NCI-H2196 treated with DMSO at 0.1 percent for 48 hours (cell line): ENCODE data around the gene TBXAS1.

Experiments used
- DNase-seq: peaks from one replicate; lab custom pipeline; 2025; ENCODE audit not compliant: unreplicated experiment; lab: John Stamatoyannopoulos, UW

TBXAS1 gene

DNA sequence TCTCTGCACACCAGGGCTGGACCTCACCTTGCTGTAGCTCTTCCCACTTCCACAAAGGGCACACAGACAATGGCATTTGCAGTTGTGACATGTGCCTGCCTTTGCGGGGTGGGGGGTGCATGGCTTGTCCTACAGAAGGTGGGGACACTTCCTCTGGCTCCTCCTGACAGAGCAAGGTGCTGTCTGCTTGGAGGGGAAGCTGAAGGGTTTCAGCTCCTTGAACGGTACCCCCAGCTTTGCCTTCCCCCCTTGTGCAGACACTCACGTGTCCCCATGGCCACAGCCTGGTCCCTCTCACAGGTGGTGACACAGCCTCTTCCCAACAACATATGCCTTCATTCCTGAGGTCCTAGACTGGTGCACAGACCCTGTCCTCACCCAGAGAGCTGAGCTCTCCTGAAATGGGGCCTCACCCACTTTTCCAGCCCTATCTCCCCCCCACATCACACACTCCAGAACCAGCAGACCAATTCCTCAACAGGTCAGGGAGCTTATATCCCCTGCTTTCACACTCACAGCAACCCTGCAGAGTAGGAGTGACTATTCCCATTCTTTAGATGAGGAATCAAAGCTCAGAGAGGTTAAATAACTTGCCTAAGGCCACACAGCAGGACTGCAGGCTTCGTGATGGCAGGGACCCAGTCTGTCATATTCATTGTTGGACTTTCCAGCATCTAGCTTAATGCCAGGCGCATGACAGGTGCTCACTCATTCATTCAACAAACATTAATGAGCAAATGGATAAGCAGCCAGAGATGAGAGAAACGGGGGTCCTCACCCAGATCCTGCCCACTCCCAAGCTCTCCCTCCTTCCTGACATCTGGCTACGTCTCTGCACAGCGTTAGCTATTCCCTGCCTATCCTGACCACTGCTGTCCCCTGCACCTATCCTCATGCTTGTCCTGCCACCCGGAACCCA, 189.3 kb downstream of the TBXAS1 start:
- no peak for DNase-seq

DNA sequence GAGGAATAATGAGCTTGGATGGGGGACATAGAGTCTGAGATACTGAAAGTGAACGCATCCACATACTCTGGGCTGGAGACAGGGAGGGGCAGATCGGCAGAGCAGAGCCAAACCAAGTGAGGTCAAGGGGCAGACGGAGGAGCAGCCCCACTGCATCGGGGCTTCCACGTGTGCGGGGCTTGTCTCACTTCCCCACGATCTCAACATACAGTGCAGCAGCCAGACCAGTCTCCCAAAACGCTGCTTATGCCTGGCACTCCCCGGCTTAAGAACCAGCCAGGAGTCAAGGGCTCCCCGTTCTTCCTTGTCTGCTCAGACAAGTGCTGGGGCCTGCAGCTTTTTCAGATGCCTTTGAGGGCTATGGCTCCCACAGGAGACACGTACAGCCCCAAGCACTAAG, 190.1 kb downstream of the TBXAS1 start:
- no peak for DNase-seq

DNA sequence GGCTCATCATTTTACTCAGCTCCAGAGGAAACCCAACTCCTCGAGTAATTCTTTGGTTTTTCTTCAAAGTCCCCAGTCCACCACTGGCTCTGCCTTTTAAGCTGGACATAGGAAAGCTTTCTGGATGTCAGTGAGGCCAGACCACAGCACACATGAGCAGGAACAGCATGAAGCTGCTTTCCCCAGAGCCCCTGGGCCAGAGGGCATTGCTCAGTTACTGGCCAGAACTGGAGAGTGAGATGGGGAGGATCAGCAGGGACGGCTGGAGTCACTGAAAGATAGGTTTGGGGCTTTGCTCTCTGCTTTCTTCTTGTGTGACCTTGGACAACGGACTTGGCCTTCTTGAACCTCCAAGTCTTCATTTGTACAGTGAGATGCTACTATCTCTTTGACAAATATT, 190.5 kb downstream of the TBXAS1 start:
- DNase-seq = no peak

DNA sequence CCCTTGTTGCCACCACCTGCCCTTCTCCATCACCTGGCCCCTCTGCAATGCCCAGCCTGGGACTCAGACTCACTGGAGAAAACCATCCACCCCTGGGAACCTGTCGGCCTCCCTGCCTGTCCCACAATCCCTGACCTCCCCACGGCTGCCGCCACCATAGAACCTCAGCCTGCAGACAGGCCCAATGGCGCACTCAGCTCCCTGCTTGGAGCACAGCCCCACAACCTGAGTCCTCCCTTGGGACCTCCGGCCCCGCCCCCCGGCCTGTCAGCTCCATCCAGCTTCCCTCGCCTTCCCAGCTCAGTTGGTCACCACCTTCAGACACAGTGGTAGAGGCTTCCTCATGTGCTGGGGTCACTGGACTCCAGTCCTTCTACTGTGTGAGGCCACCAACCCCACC, 192.5 kb downstream of the TBXAS1 start:
- DNase-seq = no peak

GRCh38 chr7:140022582-140023211, 193.6 kb downstream of the TBXAS1 start:
- peak; percentile 26 for DNase-seq

- no peak for DNase-seq
Observed at GRCh38 chr7:140023728-140024127, 194.7 kb downstream of the TBXAS1 start.

DNA sequence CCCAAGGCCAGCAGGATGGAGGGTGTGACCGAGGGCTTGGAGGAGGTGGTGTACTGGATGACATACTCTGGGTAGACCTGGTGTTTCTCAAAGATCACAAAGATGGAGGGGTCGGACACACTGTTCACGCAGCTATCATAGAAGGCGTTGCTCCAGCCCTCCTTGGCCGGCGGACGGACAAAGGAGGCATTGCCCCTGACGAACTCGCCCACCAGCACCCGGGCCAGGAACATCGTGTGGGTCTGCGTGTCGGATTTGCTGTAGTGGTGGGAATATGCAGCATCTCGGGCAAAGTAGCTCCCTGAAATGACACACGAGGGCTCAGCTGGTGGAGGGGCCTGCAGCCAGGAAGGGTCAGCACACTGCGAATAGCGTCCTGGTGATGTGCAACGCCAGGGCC, 195.5 kb downstream of the TBXAS1 start:
- DNase-seq = no peak

DNA sequence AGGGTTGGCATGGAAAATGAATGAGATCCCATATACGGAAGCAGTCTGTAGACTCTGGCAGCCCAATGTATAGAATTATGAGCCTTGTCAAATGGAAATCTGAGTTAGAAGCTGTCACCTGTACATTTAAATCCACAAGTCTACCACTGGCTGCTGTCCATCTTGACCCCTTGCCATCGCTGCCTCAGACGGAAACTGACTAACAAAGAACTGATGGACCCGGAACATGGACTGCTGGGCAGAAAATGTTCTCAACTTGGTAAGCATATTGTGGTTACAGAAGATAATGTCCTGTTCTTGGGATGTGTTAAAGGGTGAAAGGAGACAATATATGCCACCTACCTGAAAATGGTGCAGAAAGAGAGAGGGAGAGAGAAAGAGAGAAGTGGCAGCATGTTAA, 196.2 kb downstream of the TBXAS1 start:
- DNase-seq = no peak

GRCh38 chr7:140025814-140026433, 196.9 kb downstream of the TBXAS1 start:
- no peak for DNase-seq

DNA sequence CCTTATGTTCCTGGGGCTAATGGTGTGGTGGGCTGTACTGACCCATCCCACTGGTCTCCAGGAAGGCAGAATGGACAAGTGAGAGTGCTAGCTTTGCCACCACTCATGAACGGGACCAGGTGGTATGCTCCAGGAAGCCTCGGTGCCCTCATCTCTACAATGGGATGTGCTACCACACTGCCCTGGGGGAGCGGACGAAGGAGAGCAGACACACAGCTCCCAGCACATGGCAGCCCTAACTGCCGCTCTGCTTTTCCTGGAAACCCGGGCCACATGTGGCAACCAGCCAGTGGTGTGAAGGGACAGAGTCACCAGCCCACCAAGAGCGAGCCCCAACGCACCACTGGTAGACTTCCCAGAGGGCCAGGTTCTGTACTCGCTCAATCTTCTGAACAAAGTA, 197.9 kb downstream of the TBXAS1 start:
- DNase-seq = no peak

- no peak for DNase-seq
Observed at GRCh38 chr7:140027858-140028257, 198.8 kb downstream of the TBXAS1 start.

- no peak for DNase-seq
Observed at GRCh38 chr7:140028311-140028710, 199.2 kb downstream of the TBXAS1 start.

DNA sequence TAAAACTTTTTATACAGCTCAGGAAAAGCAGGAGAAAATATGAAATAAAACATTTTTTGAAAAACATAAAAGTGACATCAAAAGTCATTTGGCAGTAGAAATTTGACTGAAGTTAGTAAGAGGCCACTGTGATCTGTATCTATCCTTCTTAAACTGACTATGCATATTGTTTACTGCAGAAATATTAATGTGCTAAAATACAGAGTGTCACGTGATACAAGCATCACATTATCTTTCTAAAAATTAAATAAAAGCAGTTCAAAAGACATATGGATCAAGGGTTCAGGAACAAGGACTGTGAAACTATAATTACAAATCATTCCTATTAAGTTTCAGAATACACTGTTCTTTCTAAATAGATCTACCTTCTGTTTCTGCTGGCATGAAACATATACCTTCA, 200.0 kb downstream of the TBXAS1 start:
- no peak for DNase-seq

GRCh38 chr7:140031364-140031763, 202.3 kb downstream of the TBXAS1 start:
- DNase-seq = no peak

DNA sequence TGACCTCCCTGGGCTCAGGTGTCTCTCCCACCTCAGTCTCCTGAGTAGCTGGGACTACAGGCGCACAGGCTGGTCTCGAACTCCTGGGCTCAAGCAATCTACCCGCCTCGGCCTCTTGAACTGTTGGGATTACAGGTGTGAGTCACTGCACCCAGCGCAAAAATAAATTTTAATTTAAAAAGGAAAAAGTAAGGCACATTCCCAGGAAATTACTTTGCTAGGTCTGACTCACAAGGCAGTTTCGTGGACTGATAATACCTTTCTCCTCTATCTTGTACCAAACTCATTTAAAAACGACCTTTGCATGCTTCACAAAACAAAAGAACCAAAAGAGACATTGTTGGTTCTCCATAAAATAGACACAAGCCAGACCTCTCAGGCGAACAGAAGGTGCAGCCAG, 204.0 kb downstream of the TBXAS1 start:
- DNase-seq = no peak

GRCh38 chr7:140033779-140034363, 204.8 kb downstream of the TBXAS1 start:
- DNase-seq = no peak

- DNase-seq = no peak
Observed at GRCh38 chr7:140034421-140034820, 205.4 kb downstream of the TBXAS1 start.

DNA sequence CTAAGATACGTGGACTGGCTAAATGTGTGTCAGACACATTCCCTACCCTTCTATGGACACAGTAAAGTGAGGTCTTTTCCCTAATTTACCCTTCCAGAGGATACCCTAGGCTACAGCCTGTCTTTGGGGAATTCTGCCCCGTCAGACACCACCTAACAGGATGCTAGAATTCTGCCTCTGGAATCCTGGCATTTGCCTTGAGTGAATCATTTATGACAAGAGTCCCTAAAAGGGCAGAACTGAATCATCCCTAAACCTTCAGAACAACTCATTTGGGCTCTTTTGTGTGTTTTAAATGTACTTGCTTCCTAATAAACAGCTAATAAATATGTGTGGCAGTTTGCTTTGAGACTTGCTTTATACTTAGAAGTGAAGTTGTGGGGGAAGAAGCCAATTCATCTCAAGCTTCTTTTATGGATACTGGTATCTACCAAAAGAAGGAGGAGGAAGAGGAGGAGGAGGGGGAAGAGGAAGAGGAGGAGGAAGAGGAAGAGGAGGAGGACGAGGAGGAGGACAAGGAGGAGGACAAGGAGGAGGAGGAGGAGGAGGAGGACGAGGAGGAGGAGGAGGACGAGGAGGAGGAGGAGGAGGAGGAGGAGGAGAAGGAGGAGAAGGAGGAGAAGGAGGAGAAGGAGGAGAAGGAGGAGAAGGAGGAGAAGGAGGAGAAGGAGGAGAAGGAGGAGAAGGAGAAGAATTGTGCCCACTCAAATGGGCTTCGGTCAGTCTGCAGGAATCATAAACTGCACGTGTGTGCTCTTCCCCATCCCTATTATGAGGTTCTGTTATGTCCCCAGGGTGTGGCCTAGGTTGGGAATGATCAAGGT, 206.5 kb downstream of the TBXAS1 start:
- no peak for DNase-seq

DNA sequence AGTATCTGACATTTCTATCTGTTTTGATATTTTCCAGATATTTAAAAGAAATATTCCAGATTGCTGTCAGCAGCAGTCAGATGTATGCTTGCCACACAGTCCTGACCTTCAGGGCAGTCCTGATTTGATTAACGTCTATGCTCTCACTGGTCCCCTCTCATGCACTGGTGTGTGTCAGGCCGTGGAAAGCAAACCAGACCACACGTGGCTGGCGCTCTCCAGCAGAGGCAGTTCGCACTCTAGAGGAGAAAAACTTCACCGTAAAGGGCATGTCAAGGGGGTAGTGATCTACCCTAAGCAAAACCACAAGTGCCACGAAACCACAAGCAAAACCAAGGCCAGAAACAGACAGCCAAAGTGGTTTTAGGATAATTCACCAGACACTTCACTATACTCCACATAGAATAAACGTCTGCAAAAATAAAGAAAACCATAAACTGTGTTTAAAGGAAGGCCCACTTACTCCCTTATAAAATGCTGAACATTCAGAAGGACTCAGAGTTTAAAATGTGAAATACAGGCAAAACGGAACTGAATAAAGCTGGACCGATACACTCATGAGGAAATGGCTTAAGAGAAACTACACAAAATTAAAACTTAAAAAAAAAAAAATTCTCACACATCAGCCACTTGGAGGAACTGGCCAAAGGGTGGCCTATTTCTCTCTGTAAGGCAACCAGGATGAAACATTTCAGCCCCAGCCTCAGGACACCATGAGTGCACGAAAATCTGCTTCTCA, 207.3 kb downstream of the TBXAS1 start:
- no peak for DNase-seq

DNA sequence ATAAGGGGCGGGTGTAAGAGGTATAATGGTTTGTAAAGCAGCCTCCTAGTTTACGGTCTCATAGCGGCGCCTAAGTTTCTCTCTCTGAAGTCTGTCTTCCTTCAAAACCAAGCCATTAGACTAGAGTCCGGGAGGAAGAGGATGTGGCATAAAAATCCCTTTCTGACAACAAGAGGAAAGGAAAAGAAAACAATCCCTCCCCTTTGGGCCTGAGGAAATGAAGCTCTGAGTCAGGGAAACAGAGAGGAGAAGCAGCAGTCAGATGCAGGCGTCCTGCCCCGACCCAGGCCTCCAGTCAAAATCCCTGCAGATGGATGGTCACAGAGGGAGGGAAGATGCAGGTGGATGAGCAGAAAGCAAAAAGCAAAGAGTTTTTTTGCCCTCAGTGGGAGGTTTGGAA, 210.0 kb downstream of the TBXAS1 start:
- no peak for DNase-seq
